Tibial nerve (tissue), 4 donors: ENCODE measurements around the gene PLCL2.

Experiments used
- EP300 ChIP-seq, 2 donors: sonication (generic); formaldehyde crosslinking; IDR thresholded peaks; one replicate each; pipeline ENCODE4 v1.6.1; 2017; ENCODE audit warnings: antibody characterized with exemption in 2 of 2, mild to moderate bottlenecking in 1 of 2
- TF ChIP-seq, protein P1 (sequence below), 5 experiments: fragments of 200-600 bp in 3 of 5; fragments of 450-650 bp in 2 of 5; sonication (generic) in 3 of 5; IDR thresholded peaks; one replicate each; pipeline ENCODE4 v1.5.1; 2016 to 2019; ENCODE audit warnings: antibody characterized with exemption in 5 of 5, mild to moderate bottlenecking in 3 of 5, moderate library complexity in 2 of 5

DNA sequence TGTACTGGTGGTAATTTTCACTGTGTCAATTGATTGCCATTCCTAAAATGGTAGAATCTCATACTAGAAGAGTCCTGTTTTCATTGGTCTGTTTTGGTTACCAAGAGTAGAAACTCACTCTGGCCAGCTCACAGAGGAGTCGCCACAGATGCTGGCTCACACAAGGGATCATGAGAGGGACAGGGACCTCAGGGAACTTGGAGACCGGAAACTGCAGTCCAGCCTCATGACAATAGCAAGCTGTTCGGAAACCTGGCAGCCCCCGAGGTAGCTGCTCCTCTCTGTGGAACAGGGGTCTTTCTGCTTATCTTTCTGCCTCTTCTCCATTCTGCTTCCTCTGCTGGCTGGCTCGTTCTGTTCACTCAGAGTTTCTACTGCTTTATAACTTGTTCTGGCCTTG is 192.9 kb downstream of the PLCL2 start:
- TF ChIP-seq, protein P1, sequence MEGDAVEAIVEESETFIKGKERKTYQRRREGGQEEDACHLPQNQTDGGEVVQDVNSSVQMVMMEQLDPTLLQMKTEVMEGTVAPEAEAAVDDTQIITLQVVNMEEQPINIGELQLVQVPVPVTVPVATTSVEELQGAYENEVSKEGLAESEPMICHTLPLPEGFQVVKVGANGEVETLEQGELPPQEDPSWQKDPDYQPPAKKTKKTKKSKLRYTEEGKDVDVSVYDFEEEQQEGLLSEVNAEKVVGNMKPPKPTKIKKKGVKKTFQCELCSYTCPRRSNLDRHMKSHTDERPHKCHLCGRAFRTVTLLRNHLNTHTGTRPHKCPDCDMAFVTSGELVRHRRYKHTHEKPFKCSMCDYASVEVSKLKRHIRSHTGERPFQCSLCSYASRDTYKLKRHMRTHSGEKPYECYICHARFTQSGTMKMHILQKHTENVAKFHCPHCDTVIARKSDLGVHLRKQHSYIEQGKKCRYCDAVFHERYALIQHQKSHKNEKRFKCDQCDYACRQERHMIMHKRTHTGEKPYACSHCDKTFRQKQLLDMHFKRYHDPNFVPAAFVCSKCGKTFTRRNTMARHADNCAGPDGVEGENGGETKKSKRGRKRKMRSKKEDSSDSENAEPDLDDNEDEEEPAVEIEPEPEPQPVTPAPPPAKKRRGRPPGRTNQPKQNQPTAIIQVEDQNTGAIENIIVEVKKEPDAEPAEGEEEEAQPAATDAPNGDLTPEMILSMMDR (IDR thresholded peaks at IDR 0.05) = no peak
- no peak for TF ChIP-seq EP300 (IDR thresholded peaks at IDR 0.05)
